ENCODE data around the gene TBC1D22A.
A peak's percentile ranks its signal among the peaks of the same experiment; 100 is the strongest.

The TBC1D22A gene

DNA sequence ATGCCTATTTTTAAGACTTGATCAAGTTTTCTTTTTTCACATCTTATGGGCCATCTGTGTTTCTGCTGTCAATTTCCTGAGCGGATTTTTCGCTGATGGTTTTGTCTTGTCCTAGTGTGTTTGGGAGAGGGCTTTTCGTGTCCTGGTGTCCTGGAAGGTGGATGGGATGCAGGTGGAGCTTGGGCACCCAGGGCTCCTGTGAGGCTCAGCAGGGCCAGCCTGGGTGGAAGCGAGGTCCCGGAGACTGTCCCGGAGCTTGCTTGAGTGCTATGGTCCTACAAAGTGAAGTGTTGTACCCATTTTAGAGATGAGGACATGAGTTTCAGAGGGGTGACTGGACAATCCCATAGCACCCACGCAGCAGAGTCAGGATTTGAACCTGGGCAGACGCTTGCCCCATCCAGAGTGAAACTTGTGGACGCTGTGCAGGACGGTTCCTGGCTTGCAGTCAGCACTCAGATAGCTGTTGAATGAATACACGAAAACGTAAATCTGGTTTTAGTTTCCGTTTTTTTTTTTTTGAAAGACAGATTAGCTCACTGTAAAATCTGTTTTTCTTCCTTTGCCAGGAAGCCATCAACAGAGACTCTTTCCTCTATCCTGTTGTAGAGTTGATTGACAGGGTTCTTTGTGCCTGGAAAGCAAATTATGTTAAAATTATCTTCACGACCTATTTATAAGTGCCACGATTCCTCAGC is 64.1 kb downstream of the TBC1D22A start:
- H3K4me3 ChIP-seq (ENCODE audit: low read depth, low read length), result no peak overlapping the region
- TF ChIP-seq, protein P1, sequence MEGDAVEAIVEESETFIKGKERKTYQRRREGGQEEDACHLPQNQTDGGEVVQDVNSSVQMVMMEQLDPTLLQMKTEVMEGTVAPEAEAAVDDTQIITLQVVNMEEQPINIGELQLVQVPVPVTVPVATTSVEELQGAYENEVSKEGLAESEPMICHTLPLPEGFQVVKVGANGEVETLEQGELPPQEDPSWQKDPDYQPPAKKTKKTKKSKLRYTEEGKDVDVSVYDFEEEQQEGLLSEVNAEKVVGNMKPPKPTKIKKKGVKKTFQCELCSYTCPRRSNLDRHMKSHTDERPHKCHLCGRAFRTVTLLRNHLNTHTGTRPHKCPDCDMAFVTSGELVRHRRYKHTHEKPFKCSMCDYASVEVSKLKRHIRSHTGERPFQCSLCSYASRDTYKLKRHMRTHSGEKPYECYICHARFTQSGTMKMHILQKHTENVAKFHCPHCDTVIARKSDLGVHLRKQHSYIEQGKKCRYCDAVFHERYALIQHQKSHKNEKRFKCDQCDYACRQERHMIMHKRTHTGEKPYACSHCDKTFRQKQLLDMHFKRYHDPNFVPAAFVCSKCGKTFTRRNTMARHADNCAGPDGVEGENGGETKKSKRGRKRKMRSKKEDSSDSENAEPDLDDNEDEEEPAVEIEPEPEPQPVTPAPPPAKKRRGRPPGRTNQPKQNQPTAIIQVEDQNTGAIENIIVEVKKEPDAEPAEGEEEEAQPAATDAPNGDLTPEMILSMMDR (IDR thresholded peaks at IDR 0.05; ENCODE audit: low read depth, low read length), result no peak

DNA sequence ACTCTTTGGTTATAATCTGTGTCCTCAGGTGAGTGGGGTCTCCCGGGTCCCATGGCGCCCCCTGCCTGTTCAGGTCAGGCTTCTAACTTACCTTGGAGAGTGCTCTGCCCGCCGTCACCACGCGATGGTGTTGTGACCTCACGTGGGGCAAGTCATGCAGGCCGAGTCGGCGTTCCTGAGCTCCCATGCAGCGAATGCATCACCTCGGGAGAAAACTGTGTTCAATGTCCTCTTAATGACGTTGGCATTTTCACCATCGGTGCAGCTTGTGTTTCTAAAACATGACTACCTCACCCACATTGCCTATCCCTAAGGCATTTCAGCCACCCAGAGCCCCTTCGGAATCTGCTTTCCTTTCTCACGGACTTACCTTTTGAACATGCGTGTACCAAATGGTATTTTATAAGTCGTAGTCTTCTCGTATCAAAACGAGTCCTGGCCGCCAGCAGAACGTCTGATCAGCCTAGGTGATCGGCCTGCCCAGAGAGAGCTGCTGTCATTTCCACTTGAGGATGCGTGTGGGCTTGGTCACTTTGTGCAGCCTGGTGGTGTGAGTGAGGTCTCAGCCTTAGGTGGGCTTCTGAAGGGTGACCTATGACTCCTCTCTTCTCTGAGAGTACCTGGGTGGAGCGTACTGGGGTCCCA is 64.8 kb downstream of the TBC1D22A start:
- H3K4me3 ChIP-seq (ENCODE audit: low read depth, low read length), result no peak overlapping the region
- TF ChIP-seq, protein P1 (IDR thresholded peaks at IDR 0.05; ENCODE audit: low read depth, low read length), result no peak

DNA sequence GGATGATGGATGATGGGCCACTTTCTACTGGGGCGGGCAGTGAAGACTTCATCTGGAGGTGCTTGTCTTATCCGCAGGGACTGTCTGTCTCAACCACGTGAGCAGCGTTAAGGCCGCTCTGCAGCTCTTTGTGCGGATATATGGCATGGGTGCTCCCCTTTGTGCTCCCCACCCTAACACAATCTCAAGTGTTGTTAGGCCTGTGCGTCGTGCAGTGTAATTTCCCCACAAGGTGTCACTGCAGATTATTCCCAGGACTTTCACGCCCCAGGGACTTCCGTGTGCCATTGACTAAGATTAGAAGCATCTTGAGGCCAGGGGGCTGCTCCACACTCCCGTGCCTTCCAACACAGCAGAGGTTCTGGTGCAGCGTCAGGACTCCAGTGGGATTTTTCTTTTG is 65.3 kb downstream of the TBC1D22A start:
- no peak overlapping the region for H3K4me3 ChIP-seq (ENCODE audit: low read depth, low read length)
- TF ChIP-seq, protein P1 (IDR thresholded peaks at IDR 0.05; ENCODE audit: low read depth, low read length), result no peak

DNA sequence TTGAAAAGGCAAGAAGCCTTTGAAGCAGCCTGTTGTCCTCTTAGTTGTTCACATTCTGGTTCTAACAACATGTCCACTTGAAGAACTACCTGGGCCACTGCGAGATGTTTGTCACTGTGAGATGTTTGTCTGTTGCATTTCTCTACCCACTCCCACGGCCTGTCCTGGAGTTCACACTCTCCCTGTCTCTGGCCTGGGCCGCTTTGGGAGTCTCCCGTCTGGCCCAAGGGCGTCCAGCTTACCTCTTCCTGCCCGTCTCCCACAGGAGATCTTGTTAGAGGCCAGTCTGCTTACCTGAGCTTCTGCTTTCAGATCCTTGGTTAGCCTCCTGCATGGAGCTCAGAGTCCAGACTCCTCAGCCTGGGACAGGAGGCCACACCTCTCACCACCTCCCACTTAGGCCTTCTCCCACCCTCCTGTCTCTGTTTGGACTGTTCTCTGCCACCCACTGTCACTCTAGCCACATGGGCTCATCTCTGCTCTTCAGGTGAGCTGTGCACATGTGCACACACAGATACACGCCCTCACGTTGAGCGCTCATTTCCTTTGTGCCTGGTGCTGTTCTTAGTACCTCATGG is 66.0 kb downstream of the TBC1D22A start:
- TF ChIP-seq, protein P1 (IDR thresholded peaks at IDR 0.05; ENCODE audit: low read depth, low read length), result no peak
- H3K4me3 ChIP-seq (ENCODE audit: low read depth, low read length), result no peak overlapping the region

DNA sequence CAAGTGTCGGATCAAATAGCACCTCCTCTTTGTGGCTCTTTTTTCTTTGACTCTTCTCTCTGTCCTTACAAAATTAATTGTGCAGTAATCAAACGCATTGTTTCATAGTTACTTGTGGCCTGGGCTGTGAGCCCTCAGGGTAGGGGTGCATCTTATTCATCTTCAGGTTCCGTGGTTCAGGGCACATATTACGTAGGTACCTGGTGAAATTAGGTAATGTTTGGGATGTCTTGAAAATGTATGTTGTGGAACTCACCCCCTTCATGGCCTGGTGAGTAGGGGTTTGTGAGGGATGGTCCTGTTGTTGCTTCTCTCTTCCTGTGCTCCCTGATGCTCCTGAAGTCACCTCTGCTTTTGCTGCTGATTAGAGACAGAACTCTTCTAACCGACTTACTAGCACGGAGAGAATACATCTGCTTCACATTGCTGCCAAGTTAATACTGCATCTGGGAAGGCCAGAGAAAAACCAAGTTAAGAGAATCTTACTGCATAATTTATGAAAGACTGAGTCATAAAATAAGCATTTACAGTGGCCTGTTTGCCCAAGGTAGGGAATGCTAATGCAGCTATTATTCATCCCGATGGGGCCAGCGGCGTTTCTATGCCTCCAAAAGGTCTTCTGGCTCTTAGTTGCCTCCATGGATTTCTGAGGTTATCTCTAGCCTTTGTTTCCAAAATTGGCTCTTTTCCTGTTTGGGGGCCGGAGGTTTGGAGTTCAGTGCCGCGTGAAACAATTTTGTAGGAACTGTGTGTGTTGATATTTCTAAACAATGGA is 66.9 kb downstream of the TBC1D22A start:
- TF ChIP-seq, protein P1 (IDR thresholded peaks at IDR 0.05; ENCODE audit: low read depth, low read length), result no peak
- H3K4me3 ChIP-seq (ENCODE audit: low read depth, low read length), result 0 out of 2 replicates have a peak overlapping the region, but pooled peaks have one; percentile 20

DNA sequence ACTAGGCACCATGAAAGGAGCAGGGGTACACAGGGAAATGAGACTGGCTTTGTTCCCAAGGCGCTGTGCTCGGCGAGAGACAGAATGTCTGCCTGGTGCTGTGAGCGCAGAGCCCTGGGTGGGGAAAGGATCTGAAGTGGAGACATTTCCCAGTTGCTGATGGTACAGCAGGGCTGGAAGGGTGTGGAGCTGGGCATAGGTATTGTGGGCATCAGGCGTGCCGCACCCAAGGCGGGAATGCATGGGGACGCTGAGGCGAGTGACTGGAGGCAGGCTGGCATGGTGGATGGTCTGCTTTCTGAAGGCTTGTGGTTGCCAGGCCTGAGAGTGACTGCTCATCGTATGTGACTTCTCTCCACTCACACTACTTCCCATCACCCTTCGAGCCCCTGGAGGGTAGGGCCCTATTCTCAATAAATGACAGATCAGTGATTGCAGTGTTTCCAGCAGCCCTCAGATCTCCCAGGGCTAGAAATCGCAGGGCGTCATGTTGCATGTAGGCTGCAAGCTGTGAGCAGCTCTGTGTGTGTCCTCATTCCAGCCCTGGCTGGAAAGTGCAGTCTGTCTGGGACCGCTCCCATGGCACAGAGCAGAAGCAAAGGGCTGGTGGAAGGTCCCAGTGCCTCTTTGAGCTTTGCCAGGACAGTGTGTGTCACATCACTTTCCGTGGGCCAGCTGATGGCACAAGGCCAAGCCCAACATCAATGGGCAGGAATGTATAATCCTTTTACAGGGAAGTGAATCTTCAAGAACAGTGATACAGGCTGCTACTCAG is 67.7 kb downstream of the TBC1D22A start:
- 0 out of 2 replicates have a peak overlapping the region, but pooled peaks have one; percentile 20 for H3K4me3 ChIP-seq (ENCODE audit: low read depth, low read length)

More for the DNA sequence above, 67.7 kb downstream of the TBC1D22A start:
- TF ChIP-seq, protein P1 (IDR thresholded peaks at IDR 0.05; ENCODE audit: low read depth, low read length), result no peak

Measured in WI38 (cell line).